Activated CD8-positive, alpha-beta memory T cell treated with anti-CD3 and anti-CD28 coated beads, Interleukin-2, amount 50 U/mL, for 24 hours (primary cell): ENCODE measurements around the gene TRIP12.
"Not testable (repeated sequence)": the region's sequence is repeated elsewhere in the genome, so short reads cannot be mapped to it uniquely, and the experiment has no call there.

Experiments
- DNase-seq: peaks from one replicate; pipeline ENCODE4 v3.0.0-alpha.2; 2020; ENCODE audit errors: extremely low read depth

TRIP12 gene

GRCh38 chr2:229874647-229875046, 47.2 kb downstream of the TRIP12 start:
- DNase-seq = no peak

- DNase-seq = no peak
Measured at GRCh38 chr2:229873123-229873581, 48.7 kb downstream of the TRIP12 start.

- DNase-seq = no peak
Measured at GRCh38 chr2:229870903-229871656, 50.7 kb downstream of the TRIP12 start.

- no peak for DNase-seq
Measured at GRCh38 chr2:229869226-229869625, 52.6 kb downstream of the TRIP12 start.

DNA sequence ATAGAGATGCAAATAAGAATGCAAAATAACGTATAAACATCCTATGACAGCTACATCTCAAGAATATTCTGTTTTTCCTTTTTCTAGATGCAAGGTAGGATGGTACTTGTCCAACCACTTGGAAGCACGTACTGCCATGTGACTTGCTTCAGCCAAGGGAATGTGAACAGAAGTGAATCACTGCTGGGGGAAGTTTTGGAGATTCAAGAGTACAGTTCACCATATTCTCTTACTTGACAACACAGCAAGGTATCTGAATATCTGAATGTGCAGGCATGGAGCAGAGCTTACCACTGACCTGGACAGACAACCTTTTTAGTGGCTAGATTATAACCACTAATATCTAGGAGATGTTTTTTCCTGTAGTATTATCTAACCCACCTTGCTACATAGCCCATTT, 53.0 kb downstream of the TRIP12 start:
- DNase-seq = no peak

DNA sequence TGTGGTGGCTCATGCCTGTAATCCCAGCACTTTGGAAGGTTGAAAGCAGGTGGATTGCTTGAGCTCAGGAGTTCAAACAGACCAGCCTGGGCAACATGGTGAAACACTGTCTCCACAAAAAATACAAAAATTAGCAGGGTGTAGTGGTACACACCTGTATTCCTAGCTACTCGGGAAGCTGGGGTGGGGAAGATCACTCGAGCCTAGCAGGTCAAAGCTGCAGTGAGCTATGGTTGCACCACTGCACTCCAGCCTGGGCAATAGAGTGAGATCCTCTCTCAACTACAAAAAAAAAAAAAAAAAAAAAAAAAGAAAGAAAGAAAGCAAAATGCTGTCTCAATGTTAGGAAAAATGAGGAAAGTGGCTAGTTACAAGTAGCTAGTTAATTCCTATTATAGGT, 56.8 kb downstream of the TRIP12 start:
- DNase-seq = no peak

- no peak for DNase-seq
Measured at GRCh38 chr2:229861431-229861830, 60.4 kb downstream of the TRIP12 start.

DNA sequence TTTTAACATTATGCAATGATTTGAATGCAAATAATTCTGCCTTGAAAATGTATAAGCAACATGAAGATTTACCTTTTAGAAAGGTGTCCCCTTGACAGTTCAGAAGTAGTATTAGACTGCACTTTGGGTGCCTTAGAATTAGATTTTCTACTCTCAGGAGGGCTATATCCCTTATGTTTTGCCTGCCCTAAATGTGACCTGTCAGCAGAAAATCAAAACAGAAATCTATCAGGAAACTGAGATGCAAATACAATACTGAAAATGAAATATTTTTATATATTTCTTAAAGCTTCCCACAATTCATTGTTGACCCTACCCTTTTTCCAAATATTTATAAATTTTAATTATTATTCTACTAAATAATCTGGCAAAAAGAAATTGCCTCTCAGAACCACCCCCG, 61.5 kb downstream of the TRIP12 start:
- DNase-seq = no peak

DNA sequence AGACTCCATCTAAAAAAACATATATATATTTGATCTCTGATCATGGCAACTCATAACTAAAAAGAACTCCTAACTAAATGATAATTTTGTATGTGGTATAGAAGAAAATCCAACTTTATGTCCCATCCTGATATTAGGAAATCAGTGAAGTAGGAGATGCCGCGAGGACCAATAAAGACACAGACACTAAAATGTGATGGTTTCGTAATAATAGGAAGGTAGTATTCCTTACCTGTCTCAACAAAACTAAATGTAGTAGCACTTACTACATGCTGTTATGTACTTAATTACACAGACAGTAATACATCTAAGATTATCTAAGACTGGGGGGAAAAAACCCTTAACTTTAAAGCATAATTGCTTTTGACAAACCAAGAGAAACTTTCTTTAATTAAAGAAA, 63.5 kb downstream of the TRIP12 start:
- DNase-seq = no peak

- no peak for DNase-seq
Measured at GRCh38 chr2:229857634-229858033, 64.2 kb downstream of the TRIP12 start.

DNA sequence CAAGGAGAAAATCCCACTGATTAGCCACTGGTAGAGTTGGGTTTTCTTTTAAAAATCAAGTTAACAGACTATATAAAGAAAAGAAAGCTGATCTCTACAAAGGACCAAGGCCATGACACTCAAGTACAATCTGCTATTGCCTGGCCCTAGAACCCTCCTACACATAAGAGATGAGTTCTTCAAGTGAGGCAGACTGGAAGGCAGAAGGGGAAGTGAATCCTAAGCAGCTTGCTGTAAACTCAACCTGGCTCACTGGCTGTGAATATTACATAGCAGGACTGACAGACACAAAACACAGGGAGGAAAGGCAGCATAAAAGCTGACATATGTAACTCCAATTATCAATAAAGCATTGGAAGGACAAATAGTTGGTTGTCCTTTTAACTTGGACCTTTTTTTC, 65.4 kb downstream of the TRIP12 start:
- no peak for DNase-seq

GRCh38 chr2:229855116-229855515, 66.7 kb downstream of the TRIP12 start:
- no peak for DNase-seq

DNA sequence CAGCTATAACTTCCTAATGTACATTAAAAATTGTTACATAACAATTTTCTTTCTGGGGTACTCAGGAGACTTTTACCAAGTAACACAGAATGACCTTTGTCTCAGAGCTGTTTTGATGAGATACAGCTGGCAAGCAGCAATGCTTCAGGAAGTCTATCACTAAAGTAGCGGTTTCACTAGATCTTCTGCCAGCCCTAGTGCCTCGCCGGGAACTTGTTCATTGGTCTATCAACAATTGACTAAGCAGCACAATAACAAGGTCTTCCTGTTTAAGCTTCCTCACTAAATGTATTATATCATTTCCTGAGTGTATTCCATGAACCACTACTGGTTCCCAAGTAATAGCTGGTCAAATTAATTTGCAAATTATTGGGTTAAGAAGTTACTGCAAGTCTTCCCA, 69.2 kb downstream of the TRIP12 start:
- DNase-seq = no peak

- DNase-seq = no peak
Measured at GRCh38 chr2:229851870-229852269, 69.9 kb downstream of the TRIP12 start.

- DNase-seq = not testable (repeated sequence)
Measured at GRCh38 chr2:229850355-229851275, 71.2 kb downstream of the TRIP12 start.

DNA sequence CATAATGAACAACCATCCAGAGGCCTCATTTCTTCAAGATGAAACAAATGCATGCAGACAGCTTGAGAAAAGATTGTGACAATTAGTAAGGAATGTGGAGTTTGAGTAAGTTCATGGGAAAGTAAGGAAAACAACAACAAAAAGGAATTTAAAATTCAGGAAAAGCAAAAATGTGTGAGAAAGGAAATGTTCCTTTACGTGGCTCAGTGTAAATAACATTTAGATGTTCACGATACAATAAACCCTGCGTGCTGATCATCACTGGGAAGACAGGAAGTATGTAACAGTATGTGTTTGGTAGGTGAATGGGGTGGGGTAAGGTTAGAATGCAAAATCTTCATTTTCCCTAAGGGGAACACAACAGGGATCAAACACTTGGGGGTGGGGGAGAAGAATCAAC, 72.7 kb downstream of the TRIP12 start:
- DNase-seq = no peak

GRCh38 chr2:229843613-229844012, 78.2 kb downstream of the TRIP12 start:
- DNase-seq = no peak

- DNase-seq = no peak
Measured at GRCh38 chr2:229838729-229839128, 83.1 kb downstream of the TRIP12 start.

DNA sequence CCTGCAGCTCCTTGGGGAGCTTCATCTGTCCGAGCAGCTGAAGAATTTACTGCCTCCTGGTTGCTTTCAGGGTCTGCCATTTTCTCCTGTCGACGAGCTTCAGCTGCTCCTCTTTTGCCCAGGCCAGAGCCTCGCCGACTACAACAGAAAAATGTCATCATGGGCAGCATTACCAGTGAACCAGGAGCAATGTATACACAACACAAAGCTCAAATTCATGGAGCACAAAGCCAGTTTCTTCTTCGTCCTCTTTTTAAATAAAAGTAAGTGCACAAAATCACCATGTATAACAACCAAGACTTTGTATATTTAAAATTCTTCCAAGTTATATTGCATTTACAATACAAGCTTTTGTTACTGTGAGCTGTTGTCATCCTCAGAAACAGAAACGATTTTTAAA, 85.0 kb downstream of the TRIP12 start:
- no peak for DNase-seq

GRCh38 chr2:229835596-229836283, 86.1 kb downstream of the TRIP12 start:
- no peak for DNase-seq

DNA sequence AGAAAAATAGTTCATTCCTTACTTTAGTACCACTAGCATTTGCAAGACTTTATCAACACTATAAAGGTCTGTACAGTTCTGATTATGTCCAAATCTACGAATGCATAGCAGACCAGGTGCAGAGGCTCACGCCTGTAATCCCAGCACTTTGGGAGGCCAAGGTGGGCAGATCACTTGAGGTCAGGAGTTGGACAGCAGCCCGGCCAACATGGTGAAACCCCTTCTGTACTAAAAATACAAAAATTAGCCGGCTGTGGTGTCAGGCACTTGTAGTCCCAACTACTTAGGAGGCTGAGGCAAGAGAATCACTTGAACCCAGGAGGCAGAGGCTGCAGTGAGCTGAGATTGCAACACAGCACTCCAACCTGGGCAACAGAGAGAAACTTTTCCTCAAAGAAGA, 87.4 kb downstream of the TRIP12 start:
- not testable (repeated sequence) for DNase-seq

GRCh38 chr2:229832510-229832898, 89.3 kb downstream of the TRIP12 start:
- no peak for DNase-seq
